H1 (cell line): ENCODE data around the gene HLA-DPA1.

ENCODE experiments used
- CREB1 ChIP-seq: IDR thresholded peaks from 2 replicates; pipeline ENCODE4 v1.6.1; 2012; ENCODE audit warnings: inconsistent platforms
- GABPA ChIP-seq: IDR thresholded peaks from 2 replicates; pipeline ENCODE4 v1.6.1; 2011; ENCODE audit warnings: mild to moderate bottlenecking, low read length, moderate library complexity, borderline replicate concordance; ENCODE audit not compliant: insufficient read depth
- POLR2AphosphoS5 ChIP-seq: IDR thresholded peaks from 2 replicates; pipeline ENCODE4 v1.6.1; 2011; ENCODE audit warnings: low read depth, low read length
- RFX5 ChIP-seq: IDR thresholded peaks from 2 replicates; pipeline ENCODE4 v1.6.1; 2011; ENCODE audit warnings: low read depth, low read length, improper control_type of control experiment, borderline replicate concordance
- SUZ12 ChIP-seq: fragments of 200-600 bp; sonication (generic); IDR thresholded peaks from 2 replicates; pipeline ENCODE4 v1.6.1; 2012; ENCODE audit warnings: mild to moderate bottlenecking, inconsistent platforms, low read length, moderate library complexity, mixed read lengths
- TEAD4 ChIP-seq: IDR thresholded peaks from 2 replicates; pipeline ENCODE4 v1.6.1; 2012; ENCODE audit warnings: low read depth, low read length, inconsistent platforms, mixed read lengths
- YY1 ChIP-seq: IDR thresholded peaks from 2 replicates; pipeline ENCODE4 v1.6.1; 2011; ENCODE audit warnings: low read depth, mild to moderate bottlenecking, low read length
- TF ChIP-seq, protein P1 (sequence below): IDR thresholded peaks from 2 replicates; pipeline ENCODE4 v1.6.1; 2011; ENCODE audit warnings: low read length, improper control_type of control experiment
- TF ChIP-seq, protein P2 (sequence below), 3 experiments: IDR thresholded peaks; 1 replicate in 2 of 3; 2 replicates in 1 of 3; pipeline versions ENCODE4 v1.5.1 to v1.6.1; 2011; ENCODE audit warnings: low read length in 3 of 3, mild to moderate bottlenecking in 3 of 3, inconsistent platforms in 2 of 3, low read depth in 1 of 3, moderate library complexity in 1 of 3; ENCODE audit not compliant: insufficient read depth in 1 of 3; ENCODE audit errors: control extremely low read depth in 1 of 3
- TF ChIP-seq, protein P3 (sequence below): fragments of 300-600 bp; sonication (generic); IDR thresholded peaks from 2 replicates; pipeline ENCODE4 v1.7.1; 2012; ENCODE audit warnings: low read length, moderate library complexity, mild to moderate bottlenecking, inconsistent platforms; ENCODE audit not compliant: insufficient replicate concordance

DNA sequence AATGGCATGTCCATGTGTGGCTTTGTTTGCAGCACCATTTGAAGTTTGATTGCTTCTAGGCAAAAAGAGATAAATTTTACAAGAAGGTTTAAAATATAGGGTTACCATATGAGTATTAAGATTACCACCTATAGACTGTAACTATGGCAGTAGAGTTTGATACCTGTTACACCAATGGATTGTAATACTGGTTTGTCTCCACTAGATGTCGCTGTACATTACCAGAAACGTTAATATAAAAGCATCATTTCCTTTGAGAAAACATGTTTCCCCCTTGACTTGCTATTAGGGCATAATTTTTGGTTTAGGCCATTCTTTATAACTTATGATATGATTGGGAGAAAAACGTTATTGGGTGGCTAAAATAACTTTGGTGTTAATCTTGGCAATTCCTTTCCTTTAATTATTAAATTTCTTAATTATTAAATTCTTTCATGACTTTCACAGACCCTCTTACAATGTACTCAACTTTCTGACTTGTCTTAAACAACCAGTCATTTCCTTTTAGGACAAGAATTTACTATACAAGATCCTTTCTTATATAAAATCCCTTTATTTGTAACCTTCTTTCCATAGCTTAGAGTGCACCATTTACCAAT, 45.2 kb upstream of the HLA-DPA1 start:
- TF ChIP-seq, protein P1, sequence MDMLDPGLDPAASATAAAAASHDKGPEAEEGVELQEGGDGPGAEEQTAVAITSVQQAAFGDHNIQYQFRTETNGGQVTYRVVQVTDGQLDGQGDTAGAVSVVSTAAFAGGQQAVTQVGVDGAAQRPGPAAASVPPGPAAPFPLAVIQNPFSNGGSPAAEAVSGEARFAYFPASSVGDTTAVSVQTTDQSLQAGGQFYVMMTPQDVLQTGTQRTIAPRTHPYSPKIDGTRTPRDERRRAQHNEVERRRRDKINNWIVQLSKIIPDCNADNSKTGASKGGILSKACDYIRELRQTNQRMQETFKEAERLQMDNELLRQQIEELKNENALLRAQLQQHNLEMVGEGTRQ: no peak
- TF ChIP-seq, protein P2, sequence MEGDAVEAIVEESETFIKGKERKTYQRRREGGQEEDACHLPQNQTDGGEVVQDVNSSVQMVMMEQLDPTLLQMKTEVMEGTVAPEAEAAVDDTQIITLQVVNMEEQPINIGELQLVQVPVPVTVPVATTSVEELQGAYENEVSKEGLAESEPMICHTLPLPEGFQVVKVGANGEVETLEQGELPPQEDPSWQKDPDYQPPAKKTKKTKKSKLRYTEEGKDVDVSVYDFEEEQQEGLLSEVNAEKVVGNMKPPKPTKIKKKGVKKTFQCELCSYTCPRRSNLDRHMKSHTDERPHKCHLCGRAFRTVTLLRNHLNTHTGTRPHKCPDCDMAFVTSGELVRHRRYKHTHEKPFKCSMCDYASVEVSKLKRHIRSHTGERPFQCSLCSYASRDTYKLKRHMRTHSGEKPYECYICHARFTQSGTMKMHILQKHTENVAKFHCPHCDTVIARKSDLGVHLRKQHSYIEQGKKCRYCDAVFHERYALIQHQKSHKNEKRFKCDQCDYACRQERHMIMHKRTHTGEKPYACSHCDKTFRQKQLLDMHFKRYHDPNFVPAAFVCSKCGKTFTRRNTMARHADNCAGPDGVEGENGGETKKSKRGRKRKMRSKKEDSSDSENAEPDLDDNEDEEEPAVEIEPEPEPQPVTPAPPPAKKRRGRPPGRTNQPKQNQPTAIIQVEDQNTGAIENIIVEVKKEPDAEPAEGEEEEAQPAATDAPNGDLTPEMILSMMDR (IDR thresholded peaks at IDR 0.05; ENCODE audit: control extremely low read depth in 1 of 3, insufficient read depth in 1 of 3, low read depth in 1 of 3, low read length in 3 of 3): peak in 2 of 3 experiments; percentile 26 to 69; a peak in 2 of 4 replicates
- TF ChIP-seq CREB1 (no peak), SUZ12 (no peak), GABPA (no peak), YY1 (no peak), POLR2AphosphoS5 (peak; percentile 12; the same call in 1 of the 2 replicates), TEAD4 (no peak), RFX5 (no peak)
- TF ChIP-seq, protein P3, sequence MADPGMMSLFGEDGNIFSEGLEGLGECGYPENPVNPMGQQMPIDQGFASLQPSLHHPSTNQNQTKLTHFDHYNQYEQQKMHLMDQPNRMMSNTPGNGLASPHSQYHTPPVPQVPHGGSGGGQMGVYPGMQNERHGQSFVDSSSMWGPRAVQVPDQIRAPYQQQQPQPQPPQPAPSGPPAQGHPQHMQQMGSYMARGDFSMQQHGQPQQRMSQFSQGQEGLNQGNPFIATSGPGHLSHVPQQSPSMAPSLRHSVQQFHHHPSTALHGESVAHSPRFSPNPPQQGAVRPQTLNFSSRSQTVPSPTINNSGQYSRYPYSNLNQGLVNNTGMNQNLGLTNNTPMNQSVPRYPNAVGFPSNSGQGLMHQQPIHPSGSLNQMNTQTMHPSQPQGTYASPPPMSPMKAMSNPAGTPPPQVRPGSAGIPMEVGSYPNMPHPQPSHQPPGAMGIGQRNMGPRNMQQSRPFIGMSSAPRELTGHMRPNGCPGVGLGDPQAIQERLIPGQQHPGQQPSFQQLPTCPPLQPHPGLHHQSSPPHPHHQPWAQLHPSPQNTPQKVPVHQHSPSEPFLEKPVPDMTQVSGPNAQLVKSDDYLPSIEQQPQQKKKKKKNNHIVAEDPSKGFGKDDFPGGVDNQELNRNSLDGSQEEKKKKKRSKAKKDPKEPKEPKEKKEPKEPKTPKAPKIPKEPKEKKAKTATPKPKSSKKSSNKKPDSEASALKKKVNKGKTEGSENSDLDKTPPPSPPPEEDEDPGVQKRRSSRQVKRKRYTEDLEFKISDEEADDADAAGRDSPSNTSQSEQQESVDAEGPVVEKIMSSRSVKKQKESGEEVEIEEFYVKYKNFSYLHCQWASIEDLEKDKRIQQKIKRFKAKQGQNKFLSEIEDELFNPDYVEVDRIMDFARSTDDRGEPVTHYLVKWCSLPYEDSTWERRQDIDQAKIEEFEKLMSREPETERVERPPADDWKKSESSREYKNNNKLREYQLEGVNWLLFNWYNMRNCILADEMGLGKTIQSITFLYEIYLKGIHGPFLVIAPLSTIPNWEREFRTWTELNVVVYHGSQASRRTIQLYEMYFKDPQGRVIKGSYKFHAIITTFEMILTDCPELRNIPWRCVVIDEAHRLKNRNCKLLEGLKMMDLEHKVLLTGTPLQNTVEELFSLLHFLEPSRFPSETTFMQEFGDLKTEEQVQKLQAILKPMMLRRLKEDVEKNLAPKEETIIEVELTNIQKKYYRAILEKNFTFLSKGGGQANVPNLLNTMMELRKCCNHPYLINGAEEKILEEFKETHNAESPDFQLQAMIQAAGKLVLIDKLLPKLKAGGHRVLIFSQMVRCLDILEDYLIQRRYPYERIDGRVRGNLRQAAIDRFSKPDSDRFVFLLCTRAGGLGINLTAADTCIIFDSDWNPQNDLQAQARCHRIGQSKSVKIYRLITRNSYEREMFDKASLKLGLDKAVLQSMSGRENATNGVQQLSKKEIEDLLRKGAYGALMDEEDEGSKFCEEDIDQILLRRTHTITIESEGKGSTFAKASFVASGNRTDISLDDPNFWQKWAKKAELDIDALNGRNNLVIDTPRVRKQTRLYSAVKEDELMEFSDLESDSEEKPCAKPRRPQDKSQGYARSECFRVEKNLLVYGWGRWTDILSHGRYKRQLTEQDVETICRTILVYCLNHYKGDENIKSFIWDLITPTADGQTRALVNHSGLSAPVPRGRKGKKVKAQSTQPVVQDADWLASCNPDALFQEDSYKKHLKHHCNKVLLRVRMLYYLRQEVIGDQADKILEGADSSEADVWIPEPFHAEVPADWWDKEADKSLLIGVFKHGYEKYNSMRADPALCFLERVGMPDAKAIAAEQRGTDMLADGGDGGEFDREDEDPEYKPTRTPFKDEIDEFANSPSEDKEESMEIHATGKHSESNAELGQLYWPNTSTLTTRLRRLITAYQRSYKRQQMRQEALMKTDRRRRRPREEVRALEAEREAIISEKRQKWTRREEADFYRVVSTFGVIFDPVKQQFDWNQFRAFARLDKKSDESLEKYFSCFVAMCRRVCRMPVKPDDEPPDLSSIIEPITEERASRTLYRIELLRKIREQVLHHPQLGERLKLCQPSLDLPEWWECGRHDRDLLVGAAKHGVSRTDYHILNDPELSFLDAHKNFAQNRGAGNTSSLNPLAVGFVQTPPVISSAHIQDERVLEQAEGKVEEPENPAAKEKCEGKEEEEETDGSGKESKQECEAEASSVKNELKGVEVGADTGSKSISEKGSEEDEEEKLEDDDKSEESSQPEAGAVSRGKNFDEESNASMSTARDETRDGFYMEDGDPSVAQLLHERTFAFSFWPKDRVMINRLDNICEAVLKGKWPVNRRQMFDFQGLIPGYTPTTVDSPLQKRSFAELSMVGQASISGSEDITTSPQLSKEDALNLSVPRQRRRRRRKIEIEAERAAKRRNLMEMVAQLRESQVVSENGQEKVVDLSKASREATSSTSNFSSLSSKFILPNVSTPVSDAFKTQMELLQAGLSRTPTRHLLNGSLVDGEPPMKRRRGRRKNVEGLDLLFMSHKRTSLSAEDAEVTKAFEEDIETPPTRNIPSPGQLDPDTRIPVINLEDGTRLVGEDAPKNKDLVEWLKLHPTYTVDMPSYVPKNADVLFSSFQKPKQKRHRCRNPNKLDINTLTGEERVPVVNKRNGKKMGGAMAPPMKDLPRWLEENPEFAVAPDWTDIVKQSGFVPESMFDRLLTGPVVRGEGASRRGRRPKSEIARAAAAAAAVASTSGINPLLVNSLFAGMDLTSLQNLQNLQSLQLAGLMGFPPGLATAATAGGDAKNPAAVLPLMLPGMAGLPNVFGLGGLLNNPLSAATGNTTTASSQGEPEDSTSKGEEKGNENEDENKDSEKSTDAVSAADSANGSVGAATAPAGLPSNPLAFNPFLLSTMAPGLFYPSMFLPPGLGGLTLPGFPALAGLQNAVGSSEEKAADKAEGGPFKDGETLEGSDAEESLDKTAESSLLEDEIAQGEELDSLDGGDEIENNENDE: no peak
